Measurements from ENCODE around the gene POM121L2.
"Not testable (repeated sequence)": the region's sequence is repeated elsewhere in the genome, so short reads cannot be mapped to it uniquely, and the experiment has no call there.

Gene POM121L2

DNA sequence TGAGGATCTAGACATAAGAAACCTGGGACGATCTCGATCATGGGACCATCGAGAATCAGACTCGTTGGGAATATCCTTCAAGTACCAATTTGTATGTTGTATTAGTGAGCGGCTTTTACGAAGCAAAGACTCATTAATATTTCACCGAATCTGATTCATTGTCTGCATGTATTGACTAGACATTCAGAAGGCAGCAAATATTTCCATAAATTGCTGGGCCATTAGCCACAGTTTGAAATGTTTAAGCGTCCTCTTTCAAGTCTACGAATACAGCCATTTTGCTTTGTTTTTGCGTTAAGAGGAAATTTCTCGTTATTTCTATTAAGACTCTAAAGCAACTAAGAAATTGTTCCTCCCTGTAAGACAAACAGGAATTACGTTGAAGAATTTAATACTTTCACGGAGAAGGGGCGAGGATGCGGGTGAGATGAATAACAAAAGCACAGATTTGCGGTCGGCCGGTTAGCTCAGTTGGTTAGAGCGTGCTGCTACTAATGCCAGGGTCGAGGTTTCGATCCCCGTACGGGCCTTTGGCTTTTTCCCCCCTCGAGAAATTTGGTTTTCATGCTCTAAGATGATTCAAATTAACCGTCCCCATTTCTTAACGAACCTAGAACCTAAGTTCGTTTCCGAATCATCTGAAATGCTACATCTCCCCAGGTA lies 18.5 kb downstream of the POM121L2 start:
- DNase-seq = peak; percentile 17 to 57

- DNase-seq = no peak
Measured at GRCh38 chr6:27290850-27291208, 21.2 kb downstream of the POM121L2 start.

GRCh38 chr6:27290065-27290849 lies 21.8 kb downstream of the POM121L2 start:
- DNase-seq = peak; percentile 6 to 62

GRCh38 chr6:27288136-27289044 lies 23.7 kb downstream of the POM121L2 start:
- peak; percentile 18 to 36 for DNase-seq

- DNase-seq = no peak
Measured at GRCh38 chr6:27287751-27288135, 24.3 kb downstream of the POM121L2 start.

- no peak for DNase-seq
Measured at GRCh38 chr6:27286141-27286540, 25.9 kb downstream of the POM121L2 start.

DNA sequence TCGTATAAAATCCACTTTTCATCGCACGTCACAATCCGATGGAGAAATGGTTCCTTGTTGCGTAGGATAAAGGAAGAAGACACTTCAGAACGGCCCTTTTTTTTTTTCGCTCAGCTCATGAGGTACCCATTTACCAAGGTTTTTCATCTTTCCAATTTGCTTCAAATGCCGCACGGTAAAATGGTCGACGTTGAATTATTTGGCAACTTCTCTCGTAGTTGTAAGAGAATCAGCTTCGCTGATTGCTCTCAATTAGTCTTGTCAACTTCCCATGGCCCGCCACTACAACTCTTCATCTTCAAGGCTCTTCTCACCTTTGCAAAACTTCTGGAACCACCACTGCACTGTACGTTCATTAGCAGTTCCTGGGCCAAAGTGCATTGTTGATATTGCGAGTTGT lies 28.8 kb downstream of the POM121L2 start:
- no peak for DNase-seq

- no peak for DNase-seq
Measured at GRCh38 chr6:27281569-27281968, 30.5 kb downstream of the POM121L2 start.

DNA sequence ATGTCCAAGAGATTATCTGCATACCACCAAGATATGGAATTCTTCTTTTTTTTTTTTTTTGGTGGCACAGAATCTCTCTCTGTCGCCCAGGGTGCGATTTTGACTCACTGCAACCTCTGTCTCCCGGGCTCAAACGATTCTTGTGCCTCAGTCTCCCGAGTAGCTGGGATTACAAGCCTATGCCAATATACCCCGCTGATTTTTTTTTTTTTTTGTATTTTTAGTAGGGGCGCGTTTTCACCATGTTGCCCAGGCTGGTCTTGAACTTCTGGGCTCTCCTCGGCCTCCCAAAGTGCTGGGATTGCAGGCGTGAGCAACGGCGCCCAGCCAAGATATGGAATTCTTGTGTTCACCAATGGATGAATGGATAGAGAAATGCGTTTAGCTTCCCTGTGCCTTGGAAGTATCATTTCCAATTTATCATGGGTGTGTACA lies 31.0 kb downstream of the POM121L2 start:
- peak in 1 of 2 experiments; percentile 22 for DNase-seq

DNA sequence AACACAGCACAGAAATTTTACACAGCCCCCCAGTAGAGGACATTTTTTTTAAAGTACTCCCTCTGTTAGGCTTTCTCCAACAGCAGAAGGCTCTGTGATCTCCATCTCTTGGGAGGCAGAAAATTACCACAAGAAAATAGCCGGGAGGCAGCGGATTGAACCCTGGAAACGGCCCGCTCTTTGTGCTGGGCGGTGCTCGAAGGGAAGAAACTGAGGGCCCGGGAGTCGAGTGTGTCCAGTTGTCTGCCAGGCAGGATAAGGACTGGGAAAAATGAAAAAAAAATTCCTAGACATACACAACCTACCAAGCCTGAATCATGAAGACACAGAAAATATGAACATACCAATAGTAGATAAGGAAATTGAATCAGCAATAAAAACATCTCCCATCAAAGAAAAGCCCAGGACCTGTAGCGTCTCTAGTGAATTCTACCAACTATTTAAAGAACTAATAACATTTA lies 31.5 kb downstream of the POM121L2 start:
- peak in 1 of 2 experiments; percentile 35 for DNase-seq

DNA sequence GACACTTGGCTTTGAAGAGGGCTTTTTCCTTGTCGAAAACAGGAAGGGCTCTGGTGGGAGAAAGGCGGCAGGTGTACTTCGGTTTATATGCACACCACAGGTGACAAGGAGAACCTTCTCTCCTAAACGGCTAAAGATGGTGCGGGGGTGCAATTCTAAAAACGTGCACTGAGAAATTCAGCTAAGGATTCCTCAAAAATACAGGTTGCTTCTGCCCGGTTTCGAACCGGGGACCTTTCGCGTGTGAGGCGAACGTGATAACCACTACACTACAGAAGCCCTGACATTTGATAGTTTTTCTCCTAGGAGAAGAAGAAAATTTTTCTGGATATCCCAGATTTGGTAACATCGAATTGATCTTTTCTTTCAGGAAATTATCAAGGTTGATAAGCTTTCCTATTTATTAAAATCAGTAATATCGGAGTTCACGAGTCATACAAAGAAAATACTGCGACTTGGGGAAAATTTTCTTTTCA lies 32.0 kb downstream of the POM121L2 start:
- peak; percentile 33 to 59 for DNase-seq

- DNase-seq = peak; percentile 24 to 42
Measured at GRCh38 chr6:27279513-27280063, 32.5 kb downstream of the POM121L2 start.

GRCh38 chr6:27275025-27275956 lies 36.8 kb downstream of the POM121L2 start:
- DNase-seq = no peak

DNA sequence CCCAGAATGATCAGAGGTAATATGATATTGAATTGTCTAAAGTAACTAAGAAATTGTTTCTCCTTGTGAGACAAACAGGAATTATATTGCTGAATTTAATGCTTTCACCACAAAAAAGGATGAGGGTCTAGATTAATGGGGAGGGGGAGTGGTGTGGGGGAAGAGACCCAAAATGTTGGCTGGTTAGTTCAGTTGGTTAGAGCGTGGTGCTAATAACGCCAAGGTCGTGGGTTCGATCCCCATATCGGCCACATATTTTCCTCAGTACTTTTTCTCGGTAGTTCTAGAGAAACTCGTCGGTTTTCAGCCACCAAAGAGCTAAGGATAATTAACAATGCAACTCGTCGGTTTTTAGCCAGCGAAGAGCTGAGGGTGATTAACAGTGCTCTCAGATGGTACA lies 38.3 kb downstream of the POM121L2 start:
- no peak for DNase-seq

DNA sequence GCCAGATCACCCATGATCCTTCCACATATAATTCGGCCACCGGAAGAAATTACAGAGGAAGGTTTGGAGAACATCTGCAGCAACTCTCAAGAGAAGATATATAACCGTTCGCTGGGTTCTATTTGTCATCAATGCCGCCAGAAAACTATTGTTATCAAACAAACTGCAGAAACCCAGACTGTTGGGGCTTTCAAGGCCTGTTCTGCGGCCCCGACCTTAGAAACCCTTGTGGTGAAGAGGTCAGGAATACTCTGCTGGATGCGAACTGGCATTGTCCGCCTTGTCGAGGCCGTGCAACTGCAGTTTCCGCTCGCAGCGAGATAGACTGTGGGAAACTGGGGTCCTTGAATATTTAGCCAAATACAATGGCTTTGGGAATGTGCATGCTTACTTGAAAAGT lies 43.3 kb downstream of the POM121L2 start:
- DNase-seq = no peak

DNA sequence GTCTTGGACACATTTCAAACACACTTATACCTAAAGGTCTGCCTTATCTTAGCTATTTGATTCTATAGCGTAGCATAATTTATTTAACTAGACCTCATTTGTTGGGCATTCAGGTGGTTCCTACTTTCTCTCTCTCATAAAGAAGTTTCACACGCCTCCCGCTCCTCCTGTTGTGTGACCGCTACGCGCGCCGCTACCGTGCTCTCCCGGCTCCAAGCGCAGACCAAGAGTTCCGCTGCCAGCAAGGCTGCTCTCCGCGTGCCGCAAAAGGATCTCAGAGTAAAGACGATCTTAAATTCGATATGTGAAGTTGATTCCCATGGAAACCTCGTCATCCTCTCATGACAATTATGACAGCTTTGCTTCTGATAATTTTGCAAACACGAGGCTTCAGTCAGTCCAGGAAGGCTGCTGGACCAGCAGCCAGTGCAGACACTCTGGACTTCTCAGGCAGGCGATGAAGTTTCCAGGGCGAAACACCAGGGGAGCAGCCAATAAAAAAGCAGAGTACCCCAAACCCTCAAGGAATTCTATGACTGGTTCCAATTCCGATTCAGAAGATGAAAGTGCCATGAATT lies 44.1 kb downstream of the POM121L2 start:
- peak in 1 of 2 experiments; percentile 46 for DNase-seq

- DNase-seq = not testable (repeated sequence)
Measured at GRCh38 chr6:27267003-27267402, 45.1 kb downstream of the POM121L2 start.

DNA sequence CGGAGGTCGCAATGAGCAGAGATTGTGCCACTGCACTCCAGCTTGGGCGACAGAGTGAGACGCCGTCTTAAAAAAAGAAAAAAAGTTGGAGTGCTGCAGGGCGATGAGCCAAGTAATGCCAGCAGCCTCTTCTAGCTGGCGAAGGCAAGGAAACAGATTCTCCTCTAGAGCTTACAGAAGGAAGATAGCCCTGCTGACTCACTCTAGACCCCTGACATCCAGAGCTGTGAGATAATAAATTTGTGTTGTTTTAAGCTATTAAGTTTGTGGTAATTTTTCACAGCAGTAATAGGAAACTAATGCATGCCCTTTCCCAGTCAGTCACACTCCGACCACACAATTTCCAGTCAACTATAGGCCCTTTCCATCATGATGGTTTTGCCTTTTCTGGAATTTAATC lies 48.2 kb downstream of the POM121L2 start:
- DNase-seq = peak in 1 of 2 experiments; percentile 17

DNA sequence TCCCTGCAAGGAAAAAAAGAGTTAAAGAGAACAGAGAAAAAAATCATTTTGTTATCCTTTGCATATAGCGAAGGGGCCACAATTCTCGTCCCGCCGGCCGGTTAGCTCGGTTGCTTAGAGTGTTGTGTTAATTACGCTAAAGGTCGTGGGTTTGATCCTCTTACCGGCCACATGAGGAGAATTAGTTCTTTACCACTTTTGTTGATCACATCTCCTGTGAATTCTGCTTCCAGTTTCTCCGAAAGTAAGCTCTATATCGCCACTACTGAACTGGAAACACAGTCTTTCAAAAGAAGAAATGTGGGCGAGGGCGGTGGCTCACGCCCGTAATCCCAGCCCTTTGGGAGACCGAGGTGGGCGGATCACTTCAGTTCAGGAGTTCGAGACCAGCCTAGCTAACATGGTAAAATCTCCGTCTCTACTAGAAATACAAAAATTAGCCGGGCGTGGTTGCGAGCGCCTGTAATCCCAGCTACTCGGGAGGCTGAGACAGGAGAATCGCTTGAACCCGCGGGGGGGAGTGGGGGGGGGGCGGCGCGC lies 51.2 kb downstream of the POM121L2 start:
- DNase-seq = no peak

GRCh38 chr6:27260369-27260768 lies 51.7 kb downstream of the POM121L2 start:
- DNase-seq = no peak
